ENCODE measurements around the gene TMEM63C. TPM values are rescaled to one million over a fixed set of nuclear protein-coding genes. Genes with fewer than 3 reads are reported as not detected.
"Not testable (repeated sequence)": the region's sequence is repeated elsewhere in the genome, so short reads cannot be mapped to it uniquely, and the experiment has no call there.

The TMEM63C gene
- total RNA-seq, 1 experiment from 2014 or later: 5.7 TPM

DNA sequence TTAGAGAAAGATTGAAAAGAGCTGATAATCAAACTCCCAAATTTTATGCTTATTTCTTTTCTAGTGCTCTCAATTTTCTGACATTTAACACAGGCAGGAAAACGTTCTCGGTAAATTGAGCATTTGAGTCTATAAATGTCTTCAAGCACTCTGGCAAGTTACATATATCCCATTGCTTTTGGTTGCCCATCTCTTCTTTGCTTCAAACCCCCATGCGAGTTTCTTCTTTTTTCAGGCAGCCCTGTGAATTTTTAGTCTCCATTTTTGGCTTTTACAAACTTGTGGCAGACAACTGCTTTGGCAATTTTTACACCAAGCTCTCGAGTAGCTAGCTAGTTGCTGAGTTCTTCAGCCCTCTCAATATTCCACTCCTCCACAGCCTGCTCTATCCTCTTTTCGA is 8.7 kb upstream of the TMEM63C start:
- DNase-seq (ENCODE audit: low read depth, low spot score): no peak
- Histone ChIP-seq H3K36me3 (ENCODE audit: control insufficient read depth in 1 of 2, insufficient read depth in 2 of 2, low read length in 2 of 2) (no peaks in the 10 kb centered on the region), H4K20me1 (ENCODE audit: insufficient read depth) (no peaks in the 10 kb centered on the region), H3K27ac (ENCODE audit: low read depth, low read length) (no peak overlapping the region), H3K4me2 (ENCODE audit: low read length) (no peak overlapping the region), H3K9me2 (ENCODE audit: insufficient read depth) (no peaks in the 10 kb centered on the region), H2AFZ (ENCODE audit: low read depth, low read length, poor library complexity, severe bottlenecking) (no peak overlapping the region), H3K4me1 (ENCODE audit: control insufficient read depth in 1 of 2, insufficient read depth in 2 of 2, low read length in 2 of 2) (peaks cover 0 to 4% of the 10 kb centered on the region in 2 experiments; a peak in 2 of 4 replicates), H3K9ac (ENCODE audit: low read length) (no peak overlapping the region), H3K4me3 (replicated peaks in 1 of 2; ENCODE audit: low read depth in 1 of 2, low read length in 2 of 2) (no peak overlapping the region), H3K9me3 (ENCODE audit: control insufficient read depth in 1 of 2, insufficient read depth in 1 of 2, low read depth in 1 of 2, low read length in 2 of 2) (peaks cover 0 to 3% of the 10 kb centered on the region in 2 experiments; a peak in 1 of 4 replicates), H3K79me2 (ENCODE audit: insufficient read depth, low read length) (no peaks in the 10 kb centered on the region), H3K27me3 (ENCODE audit: insufficient read depth, low read length) (no peaks in the 10 kb centered on the region)
- CTCF ChIA-PET: interaction anchor here (0.6 kb wide), 1 partner anchor 18 kb away, joined by 3 read pairs; no protein-coding TSS in a partner anchor
- TF ChIP-seq, protein P1, sequence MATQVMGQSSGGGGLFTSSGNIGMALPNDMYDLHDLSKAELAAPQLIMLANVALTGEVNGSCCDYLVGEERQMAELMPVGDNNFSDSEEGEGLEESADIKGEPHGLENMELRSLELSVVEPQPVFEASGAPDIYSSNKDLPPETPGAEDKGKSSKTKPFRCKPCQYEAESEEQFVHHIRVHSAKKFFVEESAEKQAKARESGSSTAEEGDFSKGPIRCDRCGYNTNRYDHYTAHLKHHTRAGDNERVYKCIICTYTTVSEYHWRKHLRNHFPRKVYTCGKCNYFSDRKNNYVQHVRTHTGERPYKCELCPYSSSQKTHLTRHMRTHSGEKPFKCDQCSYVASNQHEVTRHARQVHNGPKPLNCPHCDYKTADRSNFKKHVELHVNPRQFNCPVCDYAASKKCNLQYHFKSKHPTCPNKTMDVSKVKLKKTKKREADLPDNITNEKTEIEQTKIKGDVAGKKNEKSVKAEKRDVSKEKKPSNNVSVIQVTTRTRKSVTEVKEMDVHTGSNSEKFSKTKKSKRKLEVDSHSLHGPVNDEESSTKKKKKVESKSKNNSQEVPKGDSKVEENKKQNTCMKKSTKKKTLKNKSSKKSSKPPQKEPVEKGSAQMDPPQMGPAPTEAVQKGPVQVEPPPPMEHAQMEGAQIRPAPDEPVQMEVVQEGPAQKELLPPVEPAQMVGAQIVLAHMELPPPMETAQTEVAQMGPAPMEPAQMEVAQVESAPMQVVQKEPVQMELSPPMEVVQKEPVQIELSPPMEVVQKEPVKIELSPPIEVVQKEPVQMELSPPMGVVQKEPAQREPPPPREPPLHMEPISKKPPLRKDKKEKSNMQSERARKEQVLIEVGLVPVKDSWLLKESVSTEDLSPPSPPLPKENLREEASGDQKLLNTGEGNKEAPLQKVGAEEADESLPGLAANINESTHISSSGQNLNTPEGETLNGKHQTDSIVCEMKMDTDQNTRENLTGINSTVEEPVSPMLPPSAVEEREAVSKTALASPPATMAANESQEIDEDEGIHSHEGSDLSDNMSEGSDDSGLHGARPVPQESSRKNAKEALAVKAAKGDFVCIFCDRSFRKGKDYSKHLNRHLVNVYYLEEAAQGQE (IDR thresholded peaks at IDR 0.05; ENCODE audit: low read depth): no peak
- TF ChIP-seq, protein P2, sequence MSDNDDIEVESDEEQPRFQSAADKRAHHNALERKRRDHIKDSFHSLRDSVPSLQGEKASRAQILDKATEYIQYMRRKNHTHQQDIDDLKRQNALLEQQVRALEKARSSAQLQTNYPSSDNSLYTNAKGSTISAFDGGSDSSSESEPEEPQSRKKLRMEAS (IDR thresholded peaks at IDR 0.05): no peak
- TF ChIP-seq RAD21 (IDR thresholded peaks at IDR 0.05; ENCODE audit: low read depth) (no peak), SIN3A (IDR thresholded peaks at IDR 0.05; ENCODE audit: low read depth) (no peak), EZH2 (IDR thresholded peaks at IDR 0.05) (no peak)
- POLR2A ChIA-PET: no interaction called here
- intact Hi-C loops (cut with micrococcal nuclease): no loop called here
- ATAC-seq: no peak
- no TSS peak for BruUV-seq (replicated peaks)
- RAD21 ChIA-PET (ENCODE audit: low non-redundant PET in 1 of 2, low total read pairs in 2 of 2, uncharacterized antibody in 2 of 2, unreplicated experiment in 2 of 2): no interaction called here

DNA sequence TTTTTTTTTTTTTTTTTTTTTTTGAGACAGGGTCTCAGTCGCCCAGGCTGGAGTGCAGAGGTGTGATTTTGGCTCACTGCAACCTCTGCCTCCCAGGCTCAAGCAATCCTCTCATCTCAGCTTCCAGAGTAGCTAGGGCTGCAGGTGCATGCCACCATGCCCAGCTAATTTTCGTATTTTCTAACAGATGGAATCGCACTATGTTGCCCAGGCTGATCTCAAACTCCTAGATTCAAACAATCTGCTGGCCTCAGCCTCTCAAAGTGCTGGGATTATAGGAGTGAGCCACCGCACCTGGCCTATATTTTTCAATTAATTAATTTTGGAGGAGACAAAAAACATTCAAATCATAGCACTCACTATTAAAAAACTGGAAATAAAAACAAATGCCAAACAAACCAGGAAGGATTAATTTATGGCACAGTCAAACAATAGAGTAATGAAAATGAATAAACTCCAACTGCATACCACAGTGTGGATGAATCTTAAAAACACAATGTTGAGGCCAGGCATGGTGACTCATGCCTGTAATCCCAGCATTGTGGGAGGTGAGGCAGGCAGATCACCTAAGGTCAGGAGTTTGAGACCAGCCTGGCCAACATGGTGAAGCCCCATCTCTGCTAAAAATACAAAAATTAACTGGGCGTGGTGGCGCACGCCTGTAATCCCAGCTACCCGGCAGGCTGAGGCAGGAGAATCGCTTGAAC is 7.5 kb upstream of the TMEM63C start:
- H4K20me1 ChIP-seq (ENCODE audit: insufficient read depth); H3K79me2 ChIP-seq (ENCODE audit: insufficient read depth, low read length); BruUV-seq (replicated peaks); H3K4me3 ChIP-seq (replicated peaks in 1 of 2; ENCODE audit: low read depth in 1 of 2, low read length in 2 of 2); H2AFZ ChIP-seq (ENCODE audit: low read depth, low read length, poor library complexity, severe bottlenecking); POLR2A ChIA-PET; CTCF ChIA-PET; H3K9ac ChIP-seq (ENCODE audit: low read length); intact Hi-C loops (cut with micrococcal nuclease); H3K4me1 ChIP-seq (ENCODE audit: control insufficient read depth in 1 of 2, insufficient read depth in 2 of 2, low read length in 2 of 2); H3K27me3 ChIP-seq (ENCODE audit: insufficient read depth, low read length); RAD21 ChIA-PET (ENCODE audit: low non-redundant PET in 1 of 2, low total read pairs in 2 of 2, uncharacterized antibody in 2 of 2, unreplicated experiment in 2 of 2); H3K27ac ChIP-seq (ENCODE audit: low read depth, low read length); DNase-seq (ENCODE audit: low read depth, low spot score); H3K36me3 ChIP-seq (ENCODE audit: control insufficient read depth in 1 of 2, insufficient read depth in 2 of 2, low read length in 2 of 2); H3K9me3 ChIP-seq (ENCODE audit: control insufficient read depth in 1 of 2, insufficient read depth in 1 of 2, low read depth in 1 of 2, low read length in 2 of 2); H3K9me2 ChIP-seq (ENCODE audit: insufficient read depth): not testable (repeated sequence)
- H3K4me2 ChIP-seq (ENCODE audit: low read length): 0 out of 2 replicates have a peak overlapping the region, but pooled peaks have one; percentile 11
- ATAC-seq: peak; percentile 50; the same call in 1 of the 2 replicates

Data from HCT116 (cell line).